T-helper 1 cell treated with Interleukin-12 subunit alpha and Interleukin-12 subunit beta and Interleukin-4 antibody, amounts not matched to agents 30 ng/mL and 1 ng/mL, for 36 hours (primary cell): ENCODE data around the gene LYRM1. TPM values are rescaled to one million over a fixed set of nuclear protein-coding genes. Genes with fewer than 3 reads are reported as not detected.

Experiments
- intact Hi-C: fragments of 100-400 bp; cut with micrococcal nuclease; formaldehyde crosslinking; loops from one replicate; pipeline ENCODE4 v1.15.1; 2024
- total RNA-seq: library from RNA; stranded (reverse); gene quantifications from 2 replicates; pipeline ENCODE4 v1.2.3, GENCODE V29; 2022

Gene LYRM1
- total RNA-seq, 1 donor from 2014 or later, result 26.7 TPM

DNA sequence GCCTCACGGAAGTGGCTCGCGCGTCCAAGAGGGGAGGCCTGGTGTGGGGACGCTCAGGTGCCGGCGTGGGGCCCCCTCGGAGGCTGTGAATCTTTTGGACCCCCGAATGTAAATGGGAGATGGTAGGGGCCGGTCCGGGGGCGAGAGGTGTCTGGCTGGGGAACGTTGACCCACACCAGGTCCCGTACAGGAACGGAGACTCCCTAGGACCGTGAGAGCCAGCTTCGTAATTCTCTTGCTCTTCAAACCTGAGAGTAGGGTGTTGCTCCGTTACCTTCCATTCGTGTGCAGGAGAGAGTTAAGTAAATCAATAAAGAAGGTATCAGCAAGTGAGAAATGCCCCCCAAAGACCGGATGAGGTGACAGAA, 481 bp downstream of the LYRM1 start:
- intact Hi-C loops, result loop anchor here (2.0 to 10.0 kb wide), 5 partner anchors 101 to 1834 kb away; partner anchors contain the start of genes CCP110, COQ7 and GDE1

DNA sequence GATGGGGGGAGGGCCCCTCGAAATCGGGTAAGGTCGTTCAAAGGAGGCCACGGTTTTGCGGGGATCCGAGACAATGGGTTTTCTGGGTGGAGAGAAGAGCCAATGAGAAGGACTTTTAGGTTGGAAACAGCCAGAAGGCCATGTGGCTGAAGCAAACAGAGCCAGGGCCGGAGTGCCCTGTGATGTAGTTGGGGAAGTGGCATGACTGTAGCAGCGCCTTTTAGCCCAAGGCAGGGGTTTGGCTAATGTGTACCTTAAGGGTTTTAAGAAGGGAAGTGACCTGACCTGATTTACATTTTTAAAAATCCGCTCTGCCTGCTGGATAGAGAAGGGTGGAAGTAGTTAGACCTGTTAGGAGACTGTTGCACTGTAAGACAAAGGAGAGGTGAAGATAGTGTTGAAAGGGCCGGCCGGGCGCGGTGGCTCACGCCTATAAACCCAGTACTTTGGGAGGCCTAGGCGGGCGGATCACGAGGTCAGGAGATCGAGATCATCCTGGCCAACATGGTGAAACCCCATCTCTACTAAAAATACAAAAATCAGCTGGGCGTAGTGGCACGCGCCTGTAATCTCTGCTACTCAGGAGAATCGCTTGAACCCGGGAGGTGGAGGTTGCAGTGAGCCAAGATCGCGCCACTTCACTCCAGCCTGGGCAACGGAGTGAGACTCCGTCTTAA, 1.0 kb downstream of the LYRM1 start:
- intact Hi-C loops, result loop anchor here (2.0 to 10.0 kb wide), 5 partner anchors 101 to 1834 kb away; partner anchors contain the start of genes CCP110, COQ7 and GDE1

DNA sequence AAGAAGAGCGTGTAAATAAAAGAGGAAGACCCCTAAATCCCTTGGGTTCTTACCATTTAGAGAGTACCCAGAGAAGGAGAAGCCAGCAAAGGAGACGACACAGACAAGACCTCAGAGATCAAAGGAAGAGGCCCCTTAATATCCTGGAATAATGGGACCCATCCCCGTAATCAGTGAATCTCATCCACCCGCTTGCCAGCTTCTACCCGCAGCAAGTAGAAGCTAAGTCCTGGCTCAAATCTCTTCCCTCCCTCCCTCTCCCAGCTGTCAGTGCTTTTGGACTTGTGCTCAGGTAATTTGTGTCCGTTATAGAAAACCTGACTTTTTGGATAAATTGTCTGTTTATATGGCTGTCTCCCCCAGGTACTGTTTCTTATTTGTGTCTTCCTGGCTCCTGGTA, 1.9 kb downstream of the LYRM1 start:
- intact Hi-C loops, result loop anchor here (5.0 to 10.0 kb wide), 4 partner anchors 100 to 1835 kb away; partner anchors contain the start of genes CCP110, COQ7 and GDE1

DNA sequence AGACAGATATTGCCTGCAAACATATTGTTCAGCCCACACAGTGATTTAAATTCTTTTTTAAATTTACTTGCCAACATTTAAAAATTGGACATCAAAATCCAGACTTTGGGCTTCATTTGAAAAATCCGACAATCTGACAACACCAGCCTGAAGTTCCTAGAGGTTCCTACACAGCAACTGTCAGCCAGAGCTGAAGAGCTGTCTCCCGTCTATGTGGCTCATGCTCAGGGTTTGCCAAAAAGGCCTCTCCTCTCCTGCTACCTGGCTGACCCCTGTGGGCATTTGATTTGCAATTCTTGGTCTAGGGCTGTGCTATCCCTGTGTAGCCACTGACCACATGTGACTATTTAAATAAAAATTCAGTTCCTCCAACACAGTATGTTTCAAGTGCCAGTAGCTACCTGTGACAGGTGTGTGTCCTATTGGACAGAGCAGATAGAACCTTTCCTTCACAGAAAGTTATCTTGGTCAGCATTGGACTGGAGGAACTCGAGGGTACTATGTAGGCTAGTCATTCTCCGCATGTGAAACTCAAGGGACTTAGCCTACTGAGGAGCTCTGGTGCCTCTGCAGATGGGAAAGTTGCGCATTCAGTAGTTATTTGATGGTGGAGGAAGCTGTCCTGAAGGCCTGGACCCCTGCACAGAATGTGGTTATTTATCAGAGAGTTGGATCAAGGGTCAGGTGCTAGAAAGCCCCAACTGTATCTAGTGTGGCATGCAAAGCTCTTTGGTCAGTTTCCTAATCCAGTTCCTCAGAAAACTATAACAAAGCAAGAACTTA, 2.7 kb downstream of the LYRM1 start:
- intact Hi-C loops, result loop anchor here (5.0 to 10.0 kb wide), 4 partner anchors 99 to 1836 kb away; partner anchors contain the start of genes CCP110, COQ7 and GDE1

DNA sequence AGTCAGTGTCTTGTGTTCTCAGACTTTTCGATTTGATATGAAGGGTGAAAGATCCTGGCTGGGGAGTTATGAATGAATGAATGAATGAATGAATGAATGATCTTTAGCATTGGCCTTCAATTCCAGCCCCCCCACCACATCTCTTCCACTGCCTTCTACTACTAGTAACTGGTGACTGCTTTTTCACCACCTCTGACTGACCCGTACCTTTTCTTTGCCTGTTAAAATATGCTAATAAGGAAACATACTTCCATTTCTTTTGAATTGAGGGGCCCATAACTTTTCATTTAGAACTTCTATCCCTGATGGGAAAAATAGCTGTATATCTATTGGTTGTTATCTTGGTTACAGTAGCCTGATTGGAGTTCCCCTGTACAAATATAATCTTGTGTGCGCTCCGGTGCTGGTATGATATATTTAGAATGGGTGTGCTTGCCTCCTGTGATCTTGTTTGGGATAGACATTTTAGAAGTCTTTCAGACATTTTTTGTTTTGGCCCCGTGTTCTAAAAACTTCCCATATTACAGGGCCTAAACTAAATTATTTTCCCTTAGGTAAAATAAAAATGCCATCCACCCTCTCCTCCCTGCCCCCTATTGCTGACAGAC, 3.4 kb downstream of the LYRM1 start:
- intact Hi-C loops, result loop anchor here (5.0 to 10.0 kb wide), 4 partner anchors 98 to 1837 kb away; partner anchors contain the start of genes CCP110, COQ7 and GDE1

DNA sequence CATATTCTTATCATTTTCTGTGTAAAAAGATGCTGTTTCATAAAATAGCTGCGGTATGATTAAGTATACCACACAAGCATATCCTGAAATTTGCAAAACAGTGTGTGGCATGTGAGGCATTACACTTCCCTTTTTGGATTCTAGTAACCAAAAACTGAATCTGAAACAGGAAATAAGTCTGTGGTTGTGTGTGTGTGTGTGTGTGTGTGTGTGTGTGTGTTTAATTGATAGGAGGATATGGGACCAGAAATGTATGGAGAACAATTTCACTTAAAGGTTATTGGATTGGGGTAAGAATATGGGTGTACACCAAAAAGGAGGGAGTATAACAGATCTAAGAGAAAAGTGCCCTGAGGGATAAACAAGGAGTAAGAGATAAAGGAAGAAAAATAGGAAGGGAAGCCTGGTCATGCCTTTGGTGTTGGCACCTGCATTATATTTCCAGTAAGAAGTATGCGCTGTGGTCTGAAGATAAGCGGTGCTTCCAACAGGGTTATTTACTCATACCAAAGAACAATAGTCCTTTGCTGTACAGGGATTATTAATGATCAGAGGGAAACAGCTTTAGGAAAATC, 4.0 kb downstream of the LYRM1 start:
- intact Hi-C loops, result loop anchor here (5.0 to 10.0 kb wide), 4 partner anchors 98 to 1837 kb away; partner anchors contain the start of genes CCP110, COQ7 and GDE1

DNA sequence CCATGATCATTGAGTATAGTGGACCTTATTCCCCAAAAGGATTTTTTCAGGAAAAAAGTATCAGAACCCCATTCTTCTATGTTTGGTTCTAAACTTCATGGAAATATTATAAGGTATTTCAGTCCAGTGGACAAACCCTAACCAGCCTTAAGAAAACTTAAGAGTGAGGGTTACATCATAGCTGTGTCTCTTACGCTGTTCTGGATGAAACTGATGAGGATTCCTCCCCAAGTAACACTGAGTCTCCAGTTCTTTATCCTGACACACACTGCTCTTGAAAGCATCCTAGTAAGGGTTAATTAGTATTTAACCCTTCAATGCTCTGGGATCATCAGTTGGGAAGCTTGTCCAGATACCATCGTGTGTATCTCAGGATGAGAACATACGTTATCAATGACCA, 5.0 kb downstream of the LYRM1 start:
- intact Hi-C loops, result loop anchor here (10.0 kb wide), 1 partner anchor 1381 kb away; the partner anchor contains the start of genes CCP110 and GDE1

DNA sequence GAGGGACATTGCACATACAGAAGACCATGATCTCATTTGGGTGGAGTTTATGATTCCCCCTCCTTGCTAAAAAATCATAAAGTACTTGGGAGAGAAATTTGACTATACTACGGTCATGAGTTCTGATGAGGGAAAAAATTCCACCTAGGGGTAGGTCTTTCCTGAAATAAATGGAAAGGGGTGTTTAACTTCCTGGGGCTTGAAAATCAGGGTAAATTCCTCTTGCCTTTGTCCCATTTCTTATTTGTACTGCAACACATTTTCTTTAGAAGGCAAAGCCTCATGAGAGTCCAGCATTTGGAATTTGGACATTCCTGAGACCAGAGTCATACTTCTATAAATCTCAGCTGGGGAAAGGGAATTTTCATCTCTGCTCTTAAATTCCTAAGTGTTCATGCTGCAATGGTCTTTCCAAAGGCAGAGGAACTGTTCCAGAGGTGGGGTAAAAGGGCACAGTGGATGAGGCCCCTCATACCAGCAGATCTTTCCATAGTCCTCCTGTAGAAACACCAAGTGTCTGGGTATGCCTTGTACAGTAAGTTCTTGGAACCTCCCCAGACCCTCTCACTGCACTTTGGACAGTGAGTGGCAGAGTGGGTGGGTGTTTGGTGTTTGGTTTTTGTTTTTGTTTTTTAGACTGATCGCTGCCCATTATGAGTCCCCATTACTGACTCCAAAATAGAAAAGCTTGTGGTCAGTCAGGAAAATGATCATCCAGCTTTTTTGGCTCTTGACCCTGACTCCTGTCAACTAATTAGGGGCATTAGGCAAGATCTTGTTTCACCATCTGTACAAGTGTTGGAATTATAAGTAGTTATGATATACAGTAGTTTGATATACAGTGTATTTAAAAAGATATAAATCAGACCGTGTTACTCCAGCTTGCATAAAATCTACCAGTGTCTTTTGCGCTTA, 6.0 kb downstream of the LYRM1 start:
- intact Hi-C loops, result loop anchor here (10.0 kb wide), 1 partner anchor 1382 kb away; the partner anchor contains the start of genes CCP110 and GDE1

DNA sequence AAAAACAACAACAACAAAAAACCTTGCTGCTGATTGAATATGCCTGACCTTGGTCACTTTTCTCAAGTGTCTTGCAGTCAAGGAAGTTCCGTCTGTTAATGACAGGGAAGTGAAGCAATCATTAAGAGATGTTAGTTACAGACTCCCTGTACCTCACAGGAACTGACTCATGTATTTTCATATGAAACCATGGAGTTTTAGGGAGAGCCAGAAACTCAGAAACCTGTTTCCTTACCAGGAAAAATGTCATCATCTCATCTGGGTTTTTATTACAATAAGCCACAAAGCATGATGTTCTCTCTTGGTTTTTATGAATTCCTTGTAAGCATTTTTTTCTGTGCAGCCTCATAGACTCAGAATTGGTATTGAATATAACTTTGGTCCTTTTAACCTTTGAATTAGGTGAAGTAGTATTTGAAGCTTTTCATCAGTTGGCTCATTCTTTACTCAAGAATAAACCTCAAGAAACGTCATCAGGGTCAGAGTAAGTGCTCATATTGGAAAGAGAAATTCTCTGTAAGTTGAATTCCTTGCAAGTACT, 10.3 kb downstream of the LYRM1 start:
- intact Hi-C loops, result loop anchor here (1.0 to 2.0 kb wide), 2 partner anchors 11 to 60 kb away; partner anchors contain the start of genes DCUN1D3 and LYRM1

DNA sequence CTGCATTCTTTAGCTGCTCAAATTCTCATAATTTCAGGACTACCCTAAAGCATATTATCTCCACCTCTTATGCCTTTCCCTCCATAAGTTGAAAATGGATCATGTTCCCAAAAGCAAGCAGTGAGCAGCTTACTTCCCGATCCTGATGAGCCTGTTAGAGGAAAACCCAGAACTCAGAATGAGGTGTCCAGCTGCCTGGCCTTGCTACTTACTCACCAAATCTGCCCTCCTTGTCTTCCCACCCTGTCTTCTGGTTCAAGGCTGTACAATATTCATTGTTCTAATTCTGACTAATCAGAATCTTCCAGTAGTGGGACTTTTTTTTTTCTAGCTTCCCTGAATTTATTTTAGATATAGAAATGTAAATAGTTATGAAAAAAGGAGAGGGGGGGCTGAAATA, 10.8 kb downstream of the LYRM1 start:
- intact Hi-C loops, result loop anchor here (1.0 to 2.0 kb wide), 2 partner anchors 11 to 61 kb away; partner anchors contain the start of genes DCUN1D3 and LYRM1

DNA sequence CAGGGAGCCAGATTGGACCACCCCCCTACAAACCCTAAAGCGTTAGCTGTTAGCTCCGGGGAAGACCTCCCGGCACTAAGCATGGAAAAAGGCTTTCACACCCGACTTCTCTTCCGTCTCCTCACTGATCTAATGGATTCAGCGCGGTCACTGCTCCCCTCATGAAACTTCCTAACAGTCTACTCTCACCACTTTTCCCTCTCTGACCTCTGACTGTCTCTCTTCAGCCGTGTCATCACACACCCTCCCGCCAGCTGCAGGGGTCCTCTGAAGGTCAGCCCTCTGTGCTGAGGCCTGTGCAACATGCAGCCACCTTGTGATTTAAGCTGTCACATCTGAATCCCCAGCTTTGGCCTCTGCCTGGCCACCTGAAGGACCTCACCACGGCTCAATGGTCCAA, 15.7 kb downstream of the LYRM1 start:
- intact Hi-C loops, result no loop called here

DNA sequence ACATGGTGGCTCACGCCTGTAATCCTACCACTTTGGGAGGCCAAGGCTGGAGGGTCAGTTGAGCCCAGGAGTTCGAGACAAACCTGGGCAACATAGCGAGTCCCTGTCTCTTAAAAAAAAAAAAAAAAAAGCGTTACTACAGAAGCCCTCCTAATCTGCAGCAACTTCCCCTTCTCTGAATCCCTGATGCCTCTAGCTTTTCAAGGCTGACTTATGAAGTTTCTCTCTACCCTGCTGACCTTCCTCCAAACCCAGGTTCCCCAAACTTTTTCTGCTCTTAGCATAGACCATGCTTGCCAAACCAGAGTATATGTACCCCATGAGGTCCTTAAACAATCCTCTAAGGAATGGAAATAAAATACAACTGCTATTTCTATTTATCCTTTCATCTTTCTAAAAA, 16.4 kb downstream of the LYRM1 start:
- intact Hi-C loops, result no loop called here

DNA sequence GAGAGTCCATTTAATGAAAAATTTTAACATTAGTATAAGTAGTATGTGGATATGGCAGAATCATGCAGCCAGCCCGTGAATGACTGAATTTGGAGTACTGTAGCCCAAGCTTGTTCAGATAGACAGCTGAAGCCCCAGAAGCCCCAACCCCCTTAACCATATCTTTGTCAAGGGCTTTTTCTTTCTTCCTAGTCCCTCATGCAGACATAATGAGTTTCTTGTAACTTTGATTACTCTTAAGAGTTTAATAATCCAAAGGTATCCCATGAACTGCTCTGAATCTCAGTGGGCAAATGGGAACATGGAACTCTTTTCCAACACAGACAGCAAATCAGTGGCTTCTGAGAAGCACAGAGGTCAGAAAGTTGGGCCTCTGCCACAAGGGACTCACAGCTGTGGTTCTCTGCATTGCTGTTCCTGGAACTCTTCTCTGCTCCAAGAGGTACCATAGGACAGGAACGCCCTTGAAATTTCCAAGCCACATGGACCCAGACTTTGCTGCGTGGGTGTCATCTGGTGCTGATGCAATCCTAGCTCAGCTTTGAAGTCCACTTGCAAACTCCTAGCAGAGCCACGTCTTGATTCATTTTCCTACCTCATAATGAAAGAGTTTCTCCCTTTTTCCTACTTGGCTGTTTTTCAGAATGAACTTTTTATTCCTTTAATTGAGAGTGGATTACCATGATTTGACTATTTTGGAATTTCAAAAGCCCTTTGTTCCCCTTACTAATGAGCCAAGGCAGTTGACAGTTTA, 18.1 kb downstream of the LYRM1 start:
- intact Hi-C loops, result no loop called here

DNA sequence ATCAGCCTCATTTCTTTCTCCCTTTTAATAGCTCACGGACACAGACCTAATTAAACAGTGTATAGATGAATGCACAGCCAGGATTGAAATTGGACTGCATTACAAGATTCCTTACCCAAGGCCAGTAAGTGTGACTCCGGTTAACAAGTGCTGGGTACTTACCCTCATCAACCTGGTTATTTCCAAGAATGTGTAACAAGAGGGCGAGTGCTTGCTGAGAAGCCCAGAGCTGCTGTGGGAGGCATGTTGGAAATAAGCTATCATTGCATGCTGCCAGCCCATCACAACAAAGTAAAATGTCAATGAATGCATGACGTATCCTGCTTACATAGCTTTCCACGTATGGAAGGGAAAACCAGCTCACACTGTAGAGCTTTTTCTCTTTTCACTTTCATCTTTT, 19.5 kb downstream of the LYRM1 start:
- intact Hi-C loops, result no loop called here

DNA sequence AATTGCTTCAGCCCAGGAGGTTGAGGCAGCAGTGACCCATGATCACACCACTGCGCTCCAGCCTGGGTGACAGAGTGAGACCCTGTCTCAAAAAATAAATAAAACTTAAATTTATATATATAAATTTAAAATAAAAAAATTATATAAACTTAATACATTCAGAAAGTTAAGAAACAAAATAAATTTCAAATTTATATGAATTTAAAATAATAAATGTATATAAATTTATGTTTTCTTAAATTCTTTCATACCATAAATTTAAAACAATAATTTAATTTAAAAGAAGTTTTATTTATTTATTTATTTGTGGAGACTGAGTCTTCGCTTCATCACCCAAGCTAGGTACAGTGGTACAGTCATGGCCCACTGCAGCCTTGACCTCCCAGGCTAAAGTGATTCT, 20.2 kb downstream of the LYRM1 start:
- intact Hi-C loops, result no loop called here

DNA sequence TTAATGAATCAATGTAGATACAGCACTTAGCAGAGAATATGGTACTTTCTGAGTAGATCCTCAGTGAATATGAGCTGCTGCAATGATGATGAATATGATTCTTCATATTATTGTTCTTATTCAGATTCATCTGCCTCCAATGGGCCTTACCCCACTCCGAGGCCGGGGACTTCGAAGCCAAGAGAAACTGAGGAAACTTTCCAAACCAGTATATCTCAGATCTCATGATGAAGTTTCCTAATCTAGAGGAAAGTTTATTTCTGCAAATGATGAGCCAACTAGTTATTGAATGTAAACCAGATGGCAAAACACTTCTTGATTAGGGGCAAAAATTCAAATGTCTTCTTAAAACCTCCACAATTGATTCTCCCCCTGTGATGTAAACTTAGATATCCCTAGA, 23.3 kb downstream of the LYRM1 start:
- intact Hi-C loops, result no loop called here

DNA sequence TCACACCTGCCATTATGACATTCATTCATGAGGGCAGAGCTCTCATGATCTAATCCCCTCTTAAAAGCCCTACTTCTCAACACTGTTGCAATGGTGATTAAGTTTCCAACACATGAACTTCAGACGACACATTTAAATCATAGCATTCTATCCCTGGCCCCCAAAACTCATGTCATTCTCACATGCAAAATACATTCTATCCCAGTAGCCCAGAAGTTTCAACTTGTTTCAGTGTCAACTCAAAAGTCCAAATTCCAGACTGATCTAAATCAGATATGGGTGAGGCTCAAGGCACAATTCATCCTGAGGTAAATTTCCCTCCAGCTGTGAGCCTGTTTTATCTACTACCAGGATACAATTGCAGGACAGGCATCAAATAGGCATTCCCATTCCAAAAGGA, 25.2 kb downstream of the LYRM1 start:
- intact Hi-C loops, result no loop called here

DNA sequence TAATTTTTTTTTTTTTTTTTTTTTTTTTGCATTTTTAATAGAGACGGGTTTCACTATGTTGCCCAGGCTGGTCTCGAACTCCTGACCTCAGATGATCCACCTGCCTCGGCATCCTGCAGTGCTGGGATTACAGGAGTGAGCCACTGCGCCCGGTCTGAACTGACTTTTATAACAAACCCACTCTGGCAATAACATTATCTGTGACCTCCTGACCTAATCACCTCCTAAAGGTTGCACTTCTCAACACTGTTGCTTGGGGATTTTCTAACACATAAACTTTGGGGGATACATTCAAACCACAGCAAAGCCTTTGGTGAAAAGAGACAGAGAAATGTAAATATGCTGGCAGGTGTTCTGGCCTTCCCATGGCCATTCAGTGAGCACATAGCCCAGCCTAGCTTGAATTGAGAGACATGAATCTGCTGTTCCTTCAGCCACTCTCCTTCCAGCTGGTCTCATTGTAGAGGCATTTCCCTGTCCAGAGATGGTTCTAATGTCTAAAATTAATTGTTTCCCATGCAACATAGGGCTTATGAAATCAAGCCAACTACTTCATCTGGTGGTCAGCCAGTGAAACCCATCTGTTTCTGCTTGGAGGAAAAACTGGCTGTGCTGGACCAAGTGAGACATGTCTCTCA, 28.3 kb downstream of the LYRM1 start:
- intact Hi-C loops, result no loop called here
